Uterus (tissue), 4 donors: ENCODE data around the gene MDM4. TPM values are rescaled to one million over a fixed set of nuclear protein-coding genes. Genes with fewer than 3 reads are reported as not detected.

Experiments used
- DNase-seq, 2 donors: peaks; one replicate each; pipeline ENCODE4 v3.0.0-alpha.2; 2019 to 2020
- H3K27ac ChIP-seq, 2 donors: fragments of 200-600 bp; sonication (generic); 1 replicate in 1 of 2; 2 replicates in 1 of 2; pipeline ENCODE4 v1.5.1; 2016 to 2018
- H3K27me3 ChIP-seq, 2 donors: fragments of 200-600 bp; sonication (generic); one replicate each; pipeline ENCODE4 v1.5.1; 2018 to 2019; ENCODE audit warnings: control low read depth in 1 of 2
- H3K36me3 ChIP-seq, 2 donors: fragments of 200-600 bp; sonication (generic); one replicate each; pipeline ENCODE4 v1.5.1; 2019; ENCODE audit warnings: control low read depth in 1 of 2
- H3K4me1 ChIP-seq, 2 donors: fragments of 200-600 bp; sonication (generic); one replicate each; pipeline ENCODE4 v1.5.1; 2018 to 2019; ENCODE audit warnings: control low read depth in 1 of 2
- H3K4me3 ChIP-seq, 2 donors: fragments of 200-600 bp; sonication (generic); 1 replicate in 1 of 2; 2 replicates in 1 of 2; pipeline ENCODE4 v1.5.1; 2018 to 2019; ENCODE audit warnings: mild to moderate bottlenecking in 1 of 2
- H3K9me3 ChIP-seq, 2 donors: fragments of 200-600 bp; sonication (generic); one replicate each; pipeline ENCODE4 v1.5.1; 2019; ENCODE audit warnings: control low read depth in 1 of 2
- POLR2A ChIP-seq, 2 donors: fragments of 450-650 bp; IDR thresholded peaks; one replicate each; pipeline ENCODE4 v1.6.1; 2016; ENCODE audit warnings: antibody characterized with exemption in 2 of 2, mild to moderate bottlenecking in 1 of 2, moderate library complexity in 1 of 2
- intact Hi-C: fragments of 100-400 bp; cut with DNase I; formaldehyde crosslinking; loops from one replicate; pipeline ENCODE4 v1.15.1; 2023; ENCODE audit warnings: low total_unique reads
- total RNA-seq, 4 donors: library from RNA; depleted of rRNA in 3 of 4; stranded (reverse); fragments of >200 nt in 3 of 4; gene quantifications; one replicate each; pipeline versions ENCODE4 v1.1.0 to v1.2.4, GENCODE V29; 2014 to 2023
- TF ChIP-seq, protein P1 (sequence below), 4 experiments: fragments of 200-600 bp in 2 of 4; fragments of 450-650 bp in 2 of 4; sonication (generic) in 2 of 4; IDR thresholded peaks; one replicate each; pipeline ENCODE4 v1.5.1; 2016 to 2019; ENCODE audit warnings: antibody characterized with exemption in 4 of 4, mild to moderate bottlenecking in 2 of 4, moderate library complexity in 1 of 4
- donor health status: DM: yes; HTN: yes; CAD: no.

Gene MDM4
- total RNA-seq, 4 donors from 2014 or later = 31.0 to 141 (median 134) TPM

DNA sequence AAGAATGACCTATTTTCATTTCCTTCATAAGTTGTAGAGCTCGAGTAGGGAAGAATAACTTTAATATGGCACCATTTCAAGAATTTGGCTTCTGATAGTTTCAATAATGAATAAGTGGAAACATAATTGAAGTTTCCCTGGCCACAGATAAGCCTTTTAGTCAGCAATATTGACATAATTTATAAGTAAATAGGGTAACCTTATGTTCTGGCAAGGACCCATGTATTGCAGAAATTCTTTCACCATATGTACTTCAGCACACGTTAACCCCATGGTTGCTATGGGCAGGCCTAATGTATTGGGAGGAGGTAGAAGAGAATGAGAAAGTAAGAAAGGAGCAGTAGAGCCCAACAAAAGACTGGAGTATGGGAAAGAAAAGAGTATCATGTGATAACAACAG lies 25.4 kb downstream of the MDM4 start:
- H3K27me3 ChIP-seq = no peaks in the 10 kb centered on the region
- H3K9me3 ChIP-seq = no peaks in the 10 kb centered on the region
- no peaks in the 10 kb centered on the region for H3K4me1 ChIP-seq
- intact Hi-C loops = no loop called here
- no peak for DNase-seq
- H3K27ac ChIP-seq = no peak overlapping the region
- H3K4me3 ChIP-seq = no peak overlapping the region
- no peaks in the 10 kb centered on the region for H3K36me3 ChIP-seq
- TF ChIP-seq, protein P1, sequence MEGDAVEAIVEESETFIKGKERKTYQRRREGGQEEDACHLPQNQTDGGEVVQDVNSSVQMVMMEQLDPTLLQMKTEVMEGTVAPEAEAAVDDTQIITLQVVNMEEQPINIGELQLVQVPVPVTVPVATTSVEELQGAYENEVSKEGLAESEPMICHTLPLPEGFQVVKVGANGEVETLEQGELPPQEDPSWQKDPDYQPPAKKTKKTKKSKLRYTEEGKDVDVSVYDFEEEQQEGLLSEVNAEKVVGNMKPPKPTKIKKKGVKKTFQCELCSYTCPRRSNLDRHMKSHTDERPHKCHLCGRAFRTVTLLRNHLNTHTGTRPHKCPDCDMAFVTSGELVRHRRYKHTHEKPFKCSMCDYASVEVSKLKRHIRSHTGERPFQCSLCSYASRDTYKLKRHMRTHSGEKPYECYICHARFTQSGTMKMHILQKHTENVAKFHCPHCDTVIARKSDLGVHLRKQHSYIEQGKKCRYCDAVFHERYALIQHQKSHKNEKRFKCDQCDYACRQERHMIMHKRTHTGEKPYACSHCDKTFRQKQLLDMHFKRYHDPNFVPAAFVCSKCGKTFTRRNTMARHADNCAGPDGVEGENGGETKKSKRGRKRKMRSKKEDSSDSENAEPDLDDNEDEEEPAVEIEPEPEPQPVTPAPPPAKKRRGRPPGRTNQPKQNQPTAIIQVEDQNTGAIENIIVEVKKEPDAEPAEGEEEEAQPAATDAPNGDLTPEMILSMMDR (IDR thresholded peaks at IDR 0.05) = no peak
- TF ChIP-seq POLR2A (IDR thresholded peaks at IDR 0.05) = no peak

GRCh38 chr1:204544321-204544720 lies 28.1 kb downstream of the MDM4 start:
- Histone ChIP-seq H3K27ac (no peak overlapping the region), H3K36me3 (no peaks in the 10 kb centered on the region), H3K27me3 (no peaks in the 10 kb centered on the region), H3K4me1 (no peaks in the 10 kb centered on the region), H3K9me3 (no peaks in the 10 kb centered on the region), H3K4me3 (no peak overlapping the region)
- no peak for DNase-seq
- no peak for TF ChIP-seq POLR2A (IDR thresholded peaks at IDR 0.05)
- TF ChIP-seq, protein P1 (IDR thresholded peaks at IDR 0.05) = no peak
- intact Hi-C loops = no loop called here

- no peak for DNase-seq
- no peak overlapping the region for H3K27ac ChIP-seq
- H3K4me1 ChIP-seq = no peaks in the 10 kb centered on the region
- H3K36me3 ChIP-seq = no peaks in the 10 kb centered on the region
- no peak for TF ChIP-seq POLR2A (IDR thresholded peaks at IDR 0.05)
- TF ChIP-seq, protein P1 (IDR thresholded peaks at IDR 0.05) = no peak
- H3K9me3 ChIP-seq = no peaks in the 10 kb centered on the region
- no peaks in the 10 kb centered on the region for H3K27me3 ChIP-seq
- H3K4me3 ChIP-seq = no peak overlapping the region
- intact Hi-C loops = no loop called here
Measured at GRCh38 chr1:204545202-204545601, 29.0 kb downstream of the MDM4 start.

DNA sequence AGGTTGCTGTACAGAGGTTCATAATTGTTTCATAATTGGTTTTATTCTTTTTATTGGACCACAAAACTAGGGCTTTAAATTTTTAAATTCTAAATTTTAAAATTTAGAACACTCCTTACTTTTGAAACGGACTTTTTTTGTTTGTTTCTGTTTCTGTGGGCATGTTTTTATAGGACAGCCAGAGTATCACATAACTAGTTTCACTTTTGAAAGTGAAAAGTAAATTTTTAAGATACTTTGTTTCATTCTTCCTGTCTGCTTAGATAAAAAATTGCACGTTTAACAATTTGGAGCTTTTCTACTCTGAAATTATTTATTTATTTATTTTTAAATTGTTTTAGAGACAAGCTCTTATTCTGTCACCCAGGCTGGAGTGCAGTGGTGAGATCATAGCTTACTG lies 29.7 kb downstream of the MDM4 start:
- H3K9me3 ChIP-seq = no peaks in the 10 kb centered on the region
- H3K27ac ChIP-seq = no peak overlapping the region
- no peaks in the 10 kb centered on the region for H3K36me3 ChIP-seq
- no peaks in the 10 kb centered on the region for H3K4me1 ChIP-seq
- TF ChIP-seq POLR2A (IDR thresholded peaks at IDR 0.05) = no peak
- H3K27me3 ChIP-seq = no peaks in the 10 kb centered on the region
- intact Hi-C loops = no loop called here
- H3K4me3 ChIP-seq = no peak overlapping the region
- DNase-seq = no peak

- intact Hi-C loops = no loop called here
- DNase-seq = no peak
- H3K36me3 ChIP-seq = no peaks in the 10 kb centered on the region
Measured at GRCh38 chr1:204548265-204548664, 32.1 kb downstream of the MDM4 start.

More at GRCh38 chr1:204548265-204548664, 32.1 kb downstream of the MDM4 start:
- H3K4me3 ChIP-seq = no peak overlapping the region
- no peak for TF ChIP-seq POLR2A (IDR thresholded peaks at IDR 0.05)
- TF ChIP-seq, protein P1 (IDR thresholded peaks at IDR 0.05) = no peak
- H3K9me3 ChIP-seq = no peaks in the 10 kb centered on the region
- H3K4me1 ChIP-seq = no peaks in the 10 kb centered on the region
- H3K27ac ChIP-seq = no peak overlapping the region
- no peaks in the 10 kb centered on the region for H3K27me3 ChIP-seq
